Fibroblast of upper back skin (primary cell): ENCODE results near the gene CBLL1.

ENCODE experiments used
- DNase-seq: peaks from one replicate; pipeline ENCODE4 v3.0.0-alpha.2; 2013

The CBLL1 gene

GRCh38 chr7:107746006-107746405, 2.1 kb downstream of the CBLL1 start:
- DNase-seq, result no peak

DNA sequence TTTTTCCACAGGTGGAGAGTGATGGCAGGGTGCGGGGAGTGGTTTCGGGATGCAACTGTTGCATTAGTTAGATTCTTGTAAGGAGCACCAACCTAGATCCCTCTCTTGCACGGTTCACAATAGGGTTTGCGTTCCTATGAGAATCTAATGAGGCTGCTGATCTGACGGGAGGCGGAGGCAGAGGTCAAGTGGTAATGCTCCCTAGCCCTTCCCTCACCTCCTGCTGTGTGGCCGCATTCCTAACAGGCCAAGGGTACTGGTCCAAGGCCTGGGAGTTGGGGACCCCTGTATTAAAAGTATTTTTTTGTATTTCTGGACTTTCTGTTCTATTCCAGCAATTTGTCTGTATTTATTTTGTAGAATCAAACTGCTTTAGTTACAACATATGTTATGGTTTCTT, 7.2 kb downstream of the CBLL1 start:
- no peak for DNase-seq

DNA sequence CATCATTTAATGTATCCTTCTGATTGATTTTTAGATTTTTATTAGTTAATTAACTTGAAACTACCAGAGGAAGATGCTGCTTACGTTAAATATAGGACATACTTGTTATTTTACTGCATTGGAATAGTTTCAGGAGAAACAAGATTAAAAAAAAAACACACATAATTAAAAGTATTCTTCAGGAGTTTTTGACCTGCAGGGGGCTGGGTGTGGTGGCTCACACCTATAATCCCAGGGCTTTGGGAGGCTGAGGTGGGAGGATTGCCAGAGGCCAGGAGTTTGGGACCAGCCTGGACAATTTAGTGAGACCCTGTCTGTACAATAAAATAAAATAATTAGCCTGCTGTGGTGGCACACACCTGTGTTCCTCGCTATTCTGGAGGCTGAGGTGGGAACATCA, 10.7 kb downstream of the CBLL1 start:
- no peak for DNase-seq

DNA sequence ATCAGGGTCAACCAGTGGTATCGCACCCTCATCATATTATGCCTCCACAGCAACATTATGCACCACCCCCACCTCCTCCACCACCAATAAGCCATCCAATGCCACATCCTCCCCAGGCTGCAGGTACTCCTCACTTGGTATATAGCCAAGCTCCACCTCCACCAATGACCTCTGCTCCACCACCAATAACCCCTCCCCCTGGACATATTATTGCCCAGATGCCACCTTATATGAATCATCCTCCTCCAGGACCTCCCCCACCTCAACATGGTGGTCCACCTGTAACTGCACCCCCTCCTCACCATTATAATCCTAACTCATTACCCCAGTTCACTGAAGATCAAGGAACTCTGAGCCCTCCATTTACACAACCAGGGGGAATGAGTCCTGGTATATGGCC, 14.7 kb downstream of the CBLL1 start:
- DNase-seq, result no peak

DNA sequence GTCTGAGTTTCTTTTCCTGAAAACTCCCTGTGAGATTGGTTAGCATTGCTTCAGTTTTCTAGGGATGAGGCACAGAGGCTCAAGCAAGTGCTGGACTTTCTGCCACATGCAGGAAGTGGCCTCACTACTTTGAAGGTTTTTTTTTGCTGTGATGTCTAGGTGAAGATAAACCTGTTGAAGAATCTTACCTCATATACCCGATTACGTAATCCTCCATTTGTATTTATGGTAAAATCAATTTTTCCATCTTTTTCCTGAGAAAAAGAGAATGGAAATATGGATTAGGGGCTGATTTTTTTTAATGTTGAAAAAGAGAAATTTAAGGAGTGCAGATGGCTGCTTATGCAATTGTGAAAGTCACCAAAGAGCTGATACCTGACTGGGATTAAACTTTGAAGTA, 23.4 kb downstream of the CBLL1 start:
- no peak for DNase-seq

- no peak for DNase-seq
These were observed 24.3 kb downstream of the CBLL1 start for GRCh38 chr7:107768263-107768662.

- no peak for DNase-seq
These were observed 29.1 kb downstream of the CBLL1 start for GRCh38 chr7:107773027-107773426.

DNA sequence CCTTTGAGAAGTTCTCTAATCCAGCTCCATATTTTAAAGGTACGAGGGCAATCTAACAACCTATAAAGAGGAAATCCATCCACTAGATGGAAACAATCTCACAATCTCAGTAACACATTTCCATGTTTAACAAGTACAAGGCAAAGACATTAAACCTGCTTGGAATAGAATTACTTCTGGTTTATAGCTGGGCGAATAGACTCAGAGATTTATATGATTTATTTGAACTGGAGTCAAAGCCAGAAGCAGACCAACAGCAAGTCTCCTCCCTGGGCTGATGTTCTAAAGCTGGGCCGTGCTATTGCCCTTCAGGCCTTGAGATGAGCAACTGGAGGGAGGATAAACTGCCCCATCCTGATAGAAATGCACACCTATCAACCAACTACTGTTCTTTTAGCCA, 33.8 kb downstream of the CBLL1 start:
- DNase-seq, result no peak

DNA sequence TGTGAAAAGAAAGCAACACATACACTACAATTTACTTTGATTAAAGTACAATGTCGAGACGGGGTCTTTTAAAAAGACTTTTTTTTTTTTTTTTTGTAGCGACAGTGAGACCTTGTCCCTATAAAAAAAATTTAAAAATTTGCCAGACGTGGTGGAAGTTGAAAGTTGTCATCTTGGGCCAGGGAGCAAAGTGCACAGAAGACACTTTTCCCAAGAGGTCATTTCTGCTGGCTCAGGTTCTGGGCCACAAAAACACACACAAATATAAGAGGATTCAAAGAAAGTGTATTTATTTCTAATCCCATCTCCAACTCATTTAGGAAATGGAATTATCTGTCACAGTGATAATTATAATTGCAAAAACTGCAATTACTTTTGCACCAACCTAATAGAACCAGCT, 34.3 kb downstream of the CBLL1 start:
- DNase-seq, result no peak

- no peak for DNase-seq
These were observed 35.7 kb downstream of the CBLL1 start for GRCh38 chr7:107779647-107780099.

GRCh38 chr7:107782374-107782773, 38.4 kb downstream of the CBLL1 start:
- no peak for DNase-seq

GRCh38 chr7:107783648-107784047, 39.7 kb downstream of the CBLL1 start:
- DNase-seq, result no peak

GRCh38 chr7:107785170-107785569, 41.2 kb downstream of the CBLL1 start:
- no peak for DNase-seq

DNA sequence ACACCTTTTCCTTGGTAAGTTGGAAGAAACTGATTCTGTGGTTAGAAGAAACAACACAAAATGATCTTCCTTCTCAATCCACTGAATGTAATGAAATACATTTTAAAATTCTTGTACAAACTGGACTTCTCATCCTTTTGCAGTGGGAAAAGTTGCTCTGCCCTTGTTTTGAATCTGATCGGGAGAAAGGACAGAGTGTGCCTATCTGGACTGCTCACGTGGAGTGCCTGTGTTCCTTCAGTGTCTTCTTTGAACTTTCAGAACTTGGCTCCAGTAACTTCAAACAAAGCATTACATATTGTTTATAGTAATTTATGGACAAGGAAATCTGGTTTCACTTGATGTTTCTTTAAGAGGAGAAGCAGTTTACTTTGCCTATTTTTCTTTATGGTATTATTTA, 42.0 kb downstream of the CBLL1 start:
- DNase-seq, result no peak

- no peak for DNase-seq
These were observed 44.3 kb downstream of the CBLL1 start for GRCh38 chr7:107788216-107788615.

DNA sequence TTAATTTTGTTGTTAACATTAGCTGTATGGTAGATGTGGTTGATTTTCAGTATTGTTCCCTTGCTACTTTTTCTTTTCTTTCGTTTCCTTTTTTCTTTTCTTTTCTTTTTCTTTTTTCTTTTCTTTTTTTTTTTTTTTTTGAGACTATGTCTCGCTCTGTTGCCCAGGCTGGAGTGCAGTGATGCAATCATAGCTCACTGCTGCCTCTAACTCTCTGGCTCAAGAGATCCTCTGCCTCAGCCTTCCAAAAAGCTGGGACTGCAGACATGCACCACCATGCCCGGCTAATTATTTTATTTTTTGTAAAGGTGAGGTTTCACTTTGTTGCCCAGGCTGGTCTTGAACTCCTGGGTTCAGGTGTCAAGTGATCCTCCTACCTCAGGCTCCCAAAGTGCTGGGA, 44.7 kb downstream of the CBLL1 start:
- DNase-seq, result no peak

- DNase-seq, result no peak
These were observed 45.7 kb downstream of the CBLL1 start for GRCh38 chr7:107789647-107790046.

DNA sequence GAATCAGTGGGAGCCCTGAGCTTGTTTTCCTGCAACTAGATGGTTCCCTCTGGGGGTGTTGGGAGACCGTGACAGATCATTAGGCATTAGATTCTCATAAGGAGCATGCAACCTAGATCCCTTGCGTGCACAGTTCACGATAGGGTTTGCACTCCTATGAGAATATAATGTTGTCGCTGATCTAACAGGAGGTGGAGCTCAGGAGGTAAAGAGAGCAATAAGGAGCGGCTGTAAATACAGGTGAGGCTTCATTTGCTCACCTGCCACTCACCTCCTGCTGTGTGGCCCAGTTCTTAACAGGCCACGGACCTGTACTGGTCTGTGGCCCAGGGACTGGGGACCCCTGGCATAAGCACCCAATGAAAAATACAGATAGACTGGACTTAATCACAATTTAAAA, 48.4 kb downstream of the CBLL1 start:
- no peak for DNase-seq

DNA sequence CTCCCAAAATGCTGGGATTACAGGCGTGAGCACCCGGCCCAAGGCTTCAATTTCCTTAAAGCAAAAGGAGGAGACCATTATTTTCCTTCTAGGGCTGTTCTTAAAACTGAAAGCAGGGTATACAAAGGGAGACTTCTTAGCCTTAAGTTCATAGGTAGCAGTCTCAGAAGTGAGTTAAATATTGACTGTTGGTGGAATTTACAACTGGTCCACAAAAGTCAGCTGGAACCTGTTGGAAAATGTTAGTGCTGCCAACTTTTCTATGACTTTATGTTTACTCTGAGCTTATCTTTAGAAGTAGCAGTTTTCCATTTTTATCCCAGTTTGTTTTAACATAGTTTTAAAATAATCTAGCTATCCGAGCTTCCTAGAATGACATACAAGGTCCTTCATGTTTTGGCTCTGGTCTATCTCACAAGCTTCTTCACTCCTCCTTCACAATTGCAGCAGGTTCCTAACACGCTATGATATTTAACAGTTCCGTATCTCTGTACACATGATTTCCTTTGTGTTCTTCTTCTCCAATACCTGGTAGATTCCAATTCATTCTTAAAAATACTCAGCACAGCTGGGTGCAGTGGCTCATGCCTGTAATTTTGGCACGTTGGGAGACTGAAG, 55.8 kb downstream of the CBLL1 start:
- no peak for DNase-seq

DNA sequence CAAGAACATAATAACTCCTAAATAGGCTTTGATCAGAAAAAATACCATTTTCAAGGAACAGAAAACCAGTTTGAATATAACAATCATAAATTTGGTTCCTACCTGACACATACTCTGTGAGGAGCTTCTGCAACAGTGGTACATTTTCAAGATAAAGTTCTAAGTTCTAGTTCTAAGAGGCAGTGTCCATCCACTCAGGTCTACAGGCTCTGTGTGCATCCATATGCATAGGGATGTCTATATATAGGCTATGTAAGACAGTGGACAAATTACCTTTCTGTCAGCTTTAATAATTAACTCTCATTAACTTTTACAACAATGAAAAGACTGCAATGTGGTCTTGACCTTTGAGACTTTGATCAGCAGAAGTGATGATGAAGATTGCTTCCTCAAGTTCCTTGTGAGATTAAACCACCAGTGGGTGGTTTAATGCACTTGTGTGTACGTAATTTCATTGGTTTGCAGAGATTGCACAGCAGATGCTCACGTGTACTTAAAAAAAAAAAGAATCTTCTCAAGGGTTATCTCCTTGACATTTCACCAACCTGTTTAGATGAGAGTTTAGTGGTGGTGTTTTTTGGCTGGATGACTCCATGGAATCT, 59.2 kb downstream of the CBLL1 start, which contains the start of gene SLC26A3:
Gene SLC26A3 (minus strand): TSS at position 215 of the 602 bp plus-strand sequence. CDS start 8,714 bp downstream, outside the sequence.
- DNase-seq, result no peak

DNA sequence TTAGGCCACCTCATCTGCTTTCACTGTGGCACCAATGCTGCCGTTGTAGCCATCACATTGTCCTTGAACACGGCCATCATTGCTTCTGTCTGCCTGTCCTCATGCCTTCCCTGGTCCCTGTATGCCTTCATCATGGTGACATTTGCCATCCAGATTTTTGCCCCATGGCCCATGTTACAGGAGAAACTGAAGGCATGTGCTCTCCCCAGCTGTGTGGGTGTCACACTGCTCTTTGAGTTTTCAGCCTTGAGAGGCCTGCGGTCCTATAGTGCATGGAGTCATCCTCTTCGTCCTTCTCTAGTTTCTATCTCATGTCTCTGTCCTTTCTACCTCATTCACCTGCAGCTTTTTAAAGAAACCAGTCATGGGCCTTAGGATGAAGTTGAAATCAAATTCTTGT, 65.2 kb downstream of the CBLL1 start:
- no peak for DNase-seq

DNA sequence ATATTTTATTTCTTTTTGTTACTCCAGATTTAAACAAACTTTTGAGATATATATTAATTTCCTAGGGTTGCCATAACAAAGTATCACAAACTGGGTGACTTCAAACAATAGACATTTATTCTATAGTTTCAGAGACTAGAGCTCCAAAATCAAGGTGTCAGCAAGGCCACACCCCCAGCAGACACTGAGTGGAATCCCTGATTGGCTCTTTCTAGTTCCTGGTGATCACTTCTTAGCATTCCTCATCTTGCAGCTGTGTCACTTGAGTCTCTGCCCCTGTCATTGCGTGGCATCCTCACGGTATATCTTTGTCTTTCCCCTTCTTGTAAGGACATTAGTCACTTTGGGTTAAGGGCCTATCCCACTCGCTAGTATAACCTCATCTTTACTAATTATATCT, 66.7 kb downstream of the CBLL1 start:
- no peak for DNase-seq
